NCI-H2196 treated with DMSO at 0.1 percent for 48 hours (cell line): Measurements from ENCODE around the gene AGR2.
A peak's percentile ranks its signal among the peaks of the same experiment; 100 is the strongest.

Experiments
- DNase-seq: peaks from one replicate; lab custom pipeline; 2025; ENCODE audit not compliant: unreplicated experiment; lab: John Stamatoyannopoulos, UW

Gene AGR2

DNA sequence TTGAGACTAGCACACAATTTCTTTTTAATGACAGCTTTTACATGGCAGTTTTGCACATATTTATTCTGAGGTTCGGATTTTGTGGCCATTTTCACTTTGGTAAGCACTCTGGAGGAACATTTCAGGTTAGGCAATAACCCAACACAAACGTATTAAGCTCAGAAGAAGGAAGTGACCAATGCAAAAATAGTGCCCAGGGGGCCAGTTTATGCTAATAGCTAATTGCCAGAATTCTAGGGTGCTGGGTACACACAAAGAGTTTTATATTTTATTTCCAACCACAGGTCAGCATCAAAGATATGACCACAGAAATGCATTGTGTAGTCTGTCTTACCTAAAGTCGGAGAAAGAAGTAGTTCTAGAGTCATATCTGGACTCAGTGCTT lies 8.4 kb upstream of the AGR2 start:
- no peak for DNase-seq

DNA sequence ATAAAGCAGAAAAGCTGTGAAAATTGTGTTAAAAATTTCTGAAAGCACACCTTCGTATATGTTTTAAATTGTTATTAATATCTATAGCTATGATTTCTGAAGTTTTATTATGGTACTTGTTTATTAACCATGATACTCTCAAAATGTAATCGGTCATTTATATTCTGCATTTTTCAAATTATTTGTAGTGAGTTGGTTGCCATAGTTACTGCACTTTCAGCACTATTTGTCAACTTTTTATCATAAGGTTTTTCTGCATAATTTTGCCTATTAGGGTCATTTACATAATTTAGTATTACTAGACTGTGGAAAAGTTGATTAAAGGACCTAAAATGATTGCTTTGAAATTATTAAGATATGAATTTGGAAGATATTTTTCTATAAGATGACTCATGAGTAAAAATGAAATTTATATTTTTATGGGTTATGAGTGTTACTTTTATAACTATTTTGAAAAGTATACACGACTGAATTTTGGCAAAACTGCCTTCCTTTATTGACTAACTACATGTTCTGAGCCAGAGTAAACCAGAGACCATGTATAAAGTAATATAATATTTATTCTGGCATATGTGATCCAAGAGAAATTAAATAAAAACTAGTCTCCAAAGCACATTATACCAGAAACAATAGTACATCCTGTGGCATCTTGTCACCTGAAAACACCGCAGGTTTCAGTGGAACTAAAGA lies 7.9 kb upstream of the AGR2 start:
- no peak for DNase-seq

DNA sequence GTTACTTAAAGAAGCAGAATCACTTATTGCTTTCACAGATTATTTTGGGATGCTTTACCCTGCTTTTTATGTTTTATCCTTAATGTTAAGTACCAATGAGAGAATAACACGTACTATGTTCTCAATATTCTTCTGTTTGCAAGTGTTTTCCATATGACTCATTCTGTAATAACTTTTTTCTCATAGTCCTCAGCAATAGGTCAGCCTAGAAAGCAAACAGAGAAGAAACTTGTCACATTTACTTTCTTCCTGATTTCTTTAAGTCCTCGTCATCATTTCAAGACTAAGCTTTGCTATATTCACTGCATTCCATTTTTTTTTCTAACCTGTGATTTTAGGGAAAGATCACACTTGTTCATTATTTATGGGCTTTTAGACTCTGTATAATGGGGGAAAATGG lies 6.8 kb upstream of the AGR2 start:
- DNase-seq, result no peak

DNA sequence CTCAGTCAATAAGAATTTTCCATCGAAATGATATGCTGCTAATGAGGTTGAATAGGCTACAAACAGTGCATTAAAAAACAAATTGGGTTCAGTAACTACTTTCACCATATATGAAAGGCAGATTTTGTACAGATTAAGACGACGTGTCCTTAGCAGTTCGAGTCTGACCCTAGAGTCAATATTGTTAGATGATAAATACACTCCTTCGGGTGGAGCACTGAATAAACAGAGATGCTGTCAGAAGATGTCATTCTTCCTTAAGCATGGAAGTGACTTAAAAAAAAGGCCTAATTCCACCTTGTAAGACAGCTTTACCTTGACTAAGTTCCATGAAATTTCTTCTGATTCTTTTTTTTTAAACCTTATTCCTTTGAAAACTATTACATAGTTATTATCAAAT lies 5.8 kb upstream of the AGR2 start:
- no peak for DNase-seq

- no peak for DNase-seq
These were observed 5.3 kb upstream of the AGR2 start for GRCh38 chr7:16810112-16810511.

- no peak for DNase-seq
These were observed 642 bp upstream of the AGR2 start for GRCh38 chr7:16805441-16805840.

- DNase-seq, result no peak
These were observed 722 bp downstream of the AGR2 start for GRCh38 chr7:16803881-16804673.

- no peak for DNase-seq
These were observed 1.7 kb downstream of the AGR2 start for GRCh38 chr7:16803125-16803524.

GRCh38 chr7:16801579-16801978 lies 3.2 kb downstream of the AGR2 start:
- no peak for DNase-seq

DNA sequence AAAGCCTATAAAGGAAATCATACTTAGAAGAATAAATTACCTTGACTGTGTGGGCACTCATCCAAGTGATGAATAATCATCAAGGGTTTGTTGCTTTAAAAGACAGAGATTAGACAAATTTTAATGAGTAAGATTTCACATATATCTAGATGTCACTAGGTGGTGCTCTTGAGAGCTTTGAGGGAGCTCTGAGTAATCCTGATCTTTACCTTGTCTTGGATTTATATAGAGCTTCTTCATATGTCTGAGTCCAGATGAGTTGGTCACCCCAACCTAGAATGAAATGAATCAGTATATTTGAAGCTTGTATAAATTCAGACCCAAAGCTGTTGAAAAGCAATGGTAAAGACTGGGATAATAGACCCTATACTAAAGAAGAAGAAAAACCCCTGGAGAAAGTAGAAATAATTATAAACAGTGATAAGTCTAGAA lies 3.7 kb downstream of the AGR2 start:
- peak; percentile 9 for DNase-seq

DNA sequence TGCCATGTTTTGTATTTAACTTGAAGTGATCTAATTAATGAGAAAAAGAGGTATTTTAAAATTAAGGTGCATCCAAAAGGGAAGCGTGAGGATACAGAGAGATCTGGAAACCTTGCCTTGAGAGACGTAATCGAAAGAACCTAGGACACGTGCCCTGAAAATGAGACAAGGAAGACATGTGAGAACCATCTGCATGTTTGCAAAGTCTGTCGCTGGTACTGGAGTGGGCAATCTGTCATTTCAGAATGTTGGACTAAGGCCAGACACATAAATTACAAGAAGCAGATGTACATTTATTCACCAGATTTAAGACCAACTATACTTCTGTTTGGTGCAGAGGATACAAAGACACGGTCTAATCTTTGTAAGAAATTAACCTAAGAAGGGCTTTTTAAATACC lies 9.2 kb downstream of the AGR2 start:
- DNase-seq, result no peak

DNA sequence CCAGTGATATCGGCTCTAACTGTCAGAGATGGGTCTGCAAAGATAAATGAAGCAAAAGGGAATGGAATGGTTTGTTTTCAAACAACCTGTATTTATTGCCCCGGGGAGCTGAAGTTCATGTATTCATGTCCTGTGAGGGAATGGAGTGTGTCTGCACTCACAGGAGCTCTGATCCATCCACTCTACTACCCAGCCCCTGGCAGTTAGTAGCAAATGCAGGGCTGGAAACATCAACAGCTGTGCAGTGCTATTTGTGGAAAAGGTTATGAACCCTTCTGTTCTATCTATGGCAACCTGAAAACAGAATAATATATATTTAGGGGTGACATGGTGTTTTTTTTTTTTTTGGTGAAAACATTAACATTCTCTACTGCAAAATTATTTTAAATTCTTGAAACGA lies 9.8 kb downstream of the AGR2 start:
- no peak for DNase-seq

DNA sequence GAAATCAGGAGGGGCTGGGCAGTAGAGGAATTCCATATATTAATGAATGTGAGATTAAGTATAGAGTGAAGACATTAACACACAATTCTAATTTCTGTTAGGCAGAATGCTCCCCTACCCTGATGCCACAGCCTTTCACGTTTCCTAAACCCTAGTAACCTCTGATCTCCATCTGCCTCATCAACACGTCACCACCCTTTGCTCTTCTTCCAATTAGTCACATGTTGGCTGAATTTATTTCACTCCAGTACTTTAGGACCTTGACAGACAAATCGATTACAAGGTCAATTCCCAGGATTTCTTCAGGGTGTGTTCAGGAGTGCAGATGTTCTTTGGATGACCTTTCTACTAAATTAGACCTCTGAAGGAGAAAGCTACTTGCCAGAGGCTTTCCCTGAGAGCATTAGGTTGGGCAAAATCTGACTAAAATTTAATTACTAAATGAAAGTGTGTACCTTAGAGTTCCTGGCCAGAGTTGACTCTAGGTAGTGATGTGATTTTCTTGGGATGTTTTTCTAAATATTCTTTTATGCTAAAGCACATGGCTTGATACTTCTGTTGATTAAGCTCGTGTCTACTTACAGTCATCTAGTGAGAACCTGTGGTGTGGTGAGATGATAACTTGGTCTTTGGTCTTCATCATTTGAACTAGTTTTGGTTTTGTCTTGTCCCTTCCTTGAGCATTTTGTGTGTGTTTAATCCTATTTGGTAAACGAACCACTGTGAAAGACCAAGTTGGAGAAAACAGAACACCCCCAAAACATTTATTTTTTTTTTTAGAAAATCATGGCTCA lies 12.7 kb downstream of the AGR2 start:
- no peak for DNase-seq

GRCh38 chr7:16791071-16791470 lies 13.7 kb downstream of the AGR2 start:
- no peak for DNase-seq

DNA sequence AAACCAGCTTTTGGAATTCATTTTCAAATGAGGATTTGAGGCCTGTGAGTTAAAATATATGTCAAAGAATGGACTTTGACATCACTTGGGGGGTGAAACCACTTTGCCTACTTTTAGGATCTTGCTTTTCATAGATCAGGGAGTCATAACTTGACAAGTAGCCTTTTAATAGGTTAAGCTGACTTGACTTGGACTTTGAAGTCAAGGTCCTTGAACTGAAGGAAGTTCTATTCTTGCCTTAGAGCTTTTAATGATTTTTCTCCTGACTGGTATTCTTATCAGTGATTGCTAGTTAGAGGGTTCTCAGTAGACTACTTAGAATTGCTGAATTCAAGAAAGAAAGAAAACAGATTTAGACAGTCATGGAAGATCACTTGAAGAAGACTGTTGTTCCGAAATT lies 17.7 kb downstream of the AGR2 start:
- DNase-seq, result no peak

DNA sequence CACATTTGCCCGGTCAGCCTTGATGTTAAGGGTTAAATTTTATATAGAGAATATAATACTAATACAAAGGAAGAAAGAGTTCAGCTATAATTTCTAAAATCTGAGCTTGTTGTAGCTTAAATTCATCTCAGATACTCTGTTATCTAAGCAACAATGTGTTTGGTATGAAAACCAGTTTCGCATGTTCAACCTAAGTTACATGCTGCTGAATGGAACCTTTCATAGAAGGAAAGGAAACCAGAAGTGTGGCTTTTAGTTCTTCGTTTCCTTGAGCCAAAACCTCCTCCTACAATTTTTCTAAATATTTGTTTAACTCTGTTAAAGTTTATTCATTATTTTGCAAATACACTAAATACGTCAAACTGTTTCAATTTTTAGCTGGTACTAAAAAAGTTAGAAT lies 18.5 kb downstream of the AGR2 start:
- no peak for DNase-seq

DNA sequence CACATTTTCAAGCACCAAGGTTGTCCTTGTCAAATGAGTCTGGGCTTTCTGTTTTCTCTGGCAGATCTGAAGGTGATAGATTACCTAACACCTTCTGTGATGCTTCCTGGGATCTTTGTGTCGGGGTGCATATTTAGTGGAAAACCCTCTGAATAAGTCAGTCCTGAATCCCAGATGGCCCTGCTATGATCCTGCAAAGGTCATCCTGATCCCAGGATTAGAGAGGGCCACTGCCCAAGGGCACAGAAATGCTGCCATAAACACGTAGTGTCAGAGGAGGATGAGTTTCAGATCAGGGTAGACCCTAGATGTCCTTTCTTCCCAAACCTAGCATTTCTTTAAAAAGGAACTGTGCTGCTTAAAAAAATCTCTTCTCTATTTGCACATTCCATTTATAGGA lies 19.0 kb downstream of the AGR2 start:
- DNase-seq, result no peak

DNA sequence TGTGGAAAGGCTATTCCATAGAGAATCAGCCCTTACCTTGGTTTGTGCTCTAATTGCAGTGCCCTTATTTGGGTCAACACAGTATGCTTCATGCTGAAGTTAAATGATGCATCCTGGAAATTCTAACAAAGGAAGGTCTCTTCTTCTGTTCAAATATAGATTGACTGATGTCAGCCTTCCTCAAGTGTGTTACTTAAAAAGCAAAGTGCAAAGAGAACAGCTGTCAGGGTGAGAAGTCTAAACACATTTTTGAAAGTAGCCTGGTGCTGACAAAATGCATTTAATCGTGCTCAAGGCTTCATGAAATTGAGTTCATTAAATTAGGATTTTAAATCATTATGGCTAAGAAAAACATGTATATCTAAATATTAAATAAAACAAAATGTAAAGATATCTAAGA lies 19.5 kb downstream of the AGR2 start:
- DNase-seq, result no peak

DNA sequence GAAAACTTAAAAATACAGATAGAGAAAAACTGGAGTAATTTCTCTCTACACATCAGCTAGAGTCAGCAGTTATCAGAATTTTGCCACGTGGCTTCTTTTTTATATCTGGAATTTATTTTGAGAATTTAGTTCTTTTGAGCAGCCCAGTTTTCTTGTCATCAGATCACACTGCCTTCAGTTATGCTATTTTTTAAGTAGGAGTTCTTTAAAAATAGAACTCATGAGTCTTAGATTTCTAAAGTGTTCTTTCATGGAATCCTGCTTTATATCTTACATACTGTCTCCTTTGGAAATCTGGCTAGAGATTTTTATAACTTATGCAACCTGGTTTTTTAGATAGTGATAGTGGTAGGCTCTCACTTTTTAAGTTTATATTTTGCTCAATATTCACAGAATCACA lies 24.2 kb downstream of the AGR2 start:
- no peak for DNase-seq

GRCh38 chr7:16779051-16779450 lies 25.7 kb downstream of the AGR2 start:
- no peak for DNase-seq

- no peak for DNase-seq
These were observed 26.3 kb downstream of the AGR2 start for GRCh38 chr7:16778476-16778875.

DNA sequence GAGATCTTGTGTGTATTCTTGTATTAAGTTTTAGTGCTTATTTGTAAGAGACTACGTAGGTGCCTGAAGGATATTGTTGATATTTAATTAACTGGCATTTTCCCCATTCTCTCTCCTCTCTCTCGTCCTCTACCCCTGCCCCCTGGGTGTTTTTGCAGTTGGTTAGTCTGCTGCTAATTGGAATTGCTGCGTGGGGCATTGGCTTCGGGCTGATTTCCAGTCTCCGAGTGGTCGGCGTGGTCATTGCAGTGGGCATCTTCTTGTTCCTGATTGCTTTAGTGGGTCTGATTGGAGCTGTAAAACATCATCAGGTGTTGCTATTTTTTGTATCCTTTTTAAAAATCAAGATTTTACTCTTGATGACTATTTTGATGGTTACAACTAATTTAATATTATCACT lies 28.7 kb downstream of the AGR2 start:
- DNase-seq, result no peak
